ENCODE data around the gene SERPINA3. TPM values are rescaled to one million over a fixed set of nuclear protein-coding genes. Genes with fewer than 3 reads are reported as not detected.

Gene SERPINA3
- total RNA-seq, 1 donor from 2014 or later: not detected

Other genes starting within 250 kb of the SERPINA3 start
- gene SERPINA2, start 245.7 kb upstream of the SERPINA3 start, total RNA-seq: not detected in 2 replicates
- 0.59 and 0.96 TPM in 2 replicates for gene SERPINA1, start 223.8 kb upstream of the SERPINA3 start, total RNA-seq
- gene SERPINA11, start 159.6 kb upstream of the SERPINA3 start, total RNA-seq: not detected in 2 replicates
- gene SERPINA9, start 136.2 kb upstream of the SERPINA3 start, total RNA-seq: not detected in 2 replicates
- gene SERPINA12, start 102.9 kb upstream of the SERPINA3 start, total RNA-seq: not detected in 2 replicates
- not detected in 2 replicates for gene SERPINA4, start 50.9 kb upstream of the SERPINA3 start, total RNA-seq
- not detected in 2 replicates for gene SERPINA5, start 31.0 kb upstream of the SERPINA3 start, total RNA-seq
- gene GSC, start 157.7 kb downstream of the SERPINA3 start, total RNA-seq: not detected in 2 replicates